ENCODE data around the gene RAB17.

Gene RAB17

GRCh38 chr2:237581326-237581725 lies 9.2 kb downstream of the RAB17 start:
- no peak for DNase-seq (ENCODE audit: low read depth in 2 of 3, low spot score in 1 of 3)

- no peak for DNase-seq (ENCODE audit: low read depth in 2 of 3, low spot score in 1 of 3)
Measured at GRCh38 chr2:237577956-237578870, 12.3 kb downstream of the RAB17 start.

- no peak for DNase-seq (ENCODE audit: low read depth in 2 of 3, low spot score in 1 of 3)
Measured at GRCh38 chr2:237577458-237577857, 13.1 kb downstream of the RAB17 start.

- DNase-seq (ENCODE audit: low read depth in 2 of 3, low spot score in 1 of 3): no peak
Measured at GRCh38 chr2:237576974-237577373, 13.6 kb downstream of the RAB17 start.

- no peak for DNase-seq (ENCODE audit: low read depth in 2 of 3, low spot score in 1 of 3)
Measured at GRCh38 chr2:237575869-237576862, 14.4 kb downstream of the RAB17 start.

GRCh38 chr2:237574894-237575868 lies 15.4 kb downstream of the RAB17 start:
- DNase-seq (ENCODE audit: low read depth in 2 of 3, low spot score in 1 of 3): no peak

- DNase-seq (ENCODE audit: low read depth in 2 of 3, low spot score in 1 of 3): no peak
Measured at GRCh38 chr2:237574467-237574866, 16.1 kb downstream of the RAB17 start.

GRCh38 chr2:237573721-237574415 lies 16.7 kb downstream of the RAB17 start:
- DNase-seq (ENCODE audit: low read depth in 2 of 3, low spot score in 1 of 3): no peak

GRCh38 chr2:237572742-237573101 lies 17.8 kb downstream of the RAB17 start:
- no peak for DNase-seq (ENCODE audit: low read depth in 2 of 3, low spot score in 1 of 3)

- DNase-seq (ENCODE audit: low read depth in 2 of 3, low spot score in 1 of 3): peak; percentile 78 to 89 (median 87)
Measured at GRCh38 chr2:237572021-237572741, 18.4 kb downstream of the RAB17 start.

GRCh38 chr2:237571551-237571950 lies 19.0 kb downstream of the RAB17 start:
- no peak for DNase-seq (ENCODE audit: low read depth in 2 of 3, low spot score in 1 of 3)

- no peak for DNase-seq (ENCODE audit: low read depth in 2 of 3, low spot score in 1 of 3)
Measured at GRCh38 chr2:237570776-237571335, 19.7 kb downstream of the RAB17 start.

GRCh38 chr2:237569896-237570295 lies 20.6 kb downstream of the RAB17 start:
- DNase-seq (ENCODE audit: low read depth in 2 of 3, low spot score in 1 of 3): no peak

GRCh38 chr2:237569041-237569440 lies 21.5 kb downstream of the RAB17 start:
- DNase-seq (ENCODE audit: low read depth in 2 of 3, low spot score in 1 of 3): no peak

- no peak for DNase-seq (ENCODE audit: low read depth in 2 of 3, low spot score in 1 of 3)
Measured at GRCh38 chr2:237568121-237568660, 22.3 kb downstream of the RAB17 start.

- DNase-seq (ENCODE audit: low read depth in 2 of 3, low spot score in 1 of 3): no peak
Measured at GRCh38 chr2:237567276-237568029, 23.1 kb downstream of the RAB17 start.

GRCh38 chr2:237566401-237567235 lies 23.9 kb downstream of the RAB17 start, which contains the start of gene PRLH:
PRLH (plus strand) TSS chr2:237566574; CDS start chr2:237566574, 0 bp downstream.
- no peak for DNase-seq (ENCODE audit: low read depth in 2 of 3, low spot score in 1 of 3)

All from stimulated activated CD4-positive, alpha-beta T cell treated with anti-CD3 and anti-CD28 coated beads, Interleukin-12 subunit alpha, Interleukin-12 subunit beta, amount 100 ng/mL, for 48 hours (primary cell).